HG02610 (cell line): Measurements from ENCODE around the gene TMEM14C.

ENCODE experiments used
- ATAC-seq: cut with Tn5 transposase; IDR thresholded peaks from one replicate; pipeline ENCODE4 v1.9.1; 2021; ENCODE audit warnings: mild to moderate bottlenecking, moderate library complexity; ENCODE audit not compliant: unreplicated experiment

TMEM14C gene

DNA sequence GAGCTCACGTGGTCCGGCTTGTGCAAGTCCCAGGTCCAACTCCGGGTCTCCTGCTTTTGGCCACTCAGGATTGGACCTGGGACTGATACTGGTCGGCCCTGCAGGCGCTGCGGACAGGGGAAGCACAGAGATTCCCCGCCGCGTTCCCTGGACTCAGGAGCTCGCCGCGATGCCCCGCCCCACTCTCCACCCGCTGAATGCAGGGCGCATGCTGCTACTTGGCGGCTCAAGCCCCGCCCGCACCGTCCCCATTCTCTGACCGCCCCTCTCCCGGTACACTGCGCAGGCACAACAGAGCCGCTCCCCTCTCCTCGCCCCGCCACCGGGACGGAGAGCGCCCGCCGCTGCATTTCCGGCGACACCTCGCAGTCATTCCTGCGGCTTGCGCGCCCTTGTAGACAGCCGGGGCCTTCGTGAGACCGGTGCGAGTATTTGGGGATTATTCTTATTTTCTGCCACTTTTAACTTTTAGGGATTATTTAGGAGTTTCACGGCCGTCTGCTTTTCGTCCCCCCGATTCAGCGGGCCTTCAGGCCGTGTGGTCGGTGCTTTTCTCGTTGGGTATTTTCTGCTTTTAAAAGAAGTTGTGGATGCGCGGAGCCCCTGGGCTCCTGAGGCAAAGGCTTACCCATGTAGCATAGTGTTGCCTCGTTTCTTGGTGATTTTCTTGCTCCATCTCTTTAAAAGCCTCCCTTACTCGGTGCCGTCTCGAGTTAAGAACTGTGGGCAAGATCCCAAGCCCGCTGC lies at the start of gene TMEM14C:
Gene TMEM14C, plus strand, starts transcription at position 251 of the 747 bp plus-strand sequence. CDS start 1,544 bp downstream, outside the sequence.
- peak; percentile 97 for ATAC-seq

DNA sequence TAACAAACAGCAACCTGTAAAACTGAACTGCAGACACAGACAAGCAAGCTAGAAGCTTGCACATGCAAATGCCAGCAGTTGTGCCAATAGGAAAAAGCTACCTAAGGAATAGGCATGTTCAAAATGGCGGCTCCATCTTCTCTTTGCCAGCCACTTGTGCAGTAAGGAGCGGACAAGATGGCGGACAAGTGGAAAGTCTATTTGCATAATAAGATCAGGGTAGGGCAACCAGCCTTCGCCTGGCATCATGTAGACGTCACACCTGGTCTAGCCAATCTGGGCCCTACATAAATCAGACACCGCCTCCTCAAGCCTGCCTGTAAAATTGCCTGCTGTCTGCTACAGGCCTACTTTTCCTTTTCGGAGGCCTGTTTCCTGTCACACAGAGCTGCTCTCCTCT lies 46.5 kb upstream of the TMEM14C start:
- ATAC-seq = no peak

DNA sequence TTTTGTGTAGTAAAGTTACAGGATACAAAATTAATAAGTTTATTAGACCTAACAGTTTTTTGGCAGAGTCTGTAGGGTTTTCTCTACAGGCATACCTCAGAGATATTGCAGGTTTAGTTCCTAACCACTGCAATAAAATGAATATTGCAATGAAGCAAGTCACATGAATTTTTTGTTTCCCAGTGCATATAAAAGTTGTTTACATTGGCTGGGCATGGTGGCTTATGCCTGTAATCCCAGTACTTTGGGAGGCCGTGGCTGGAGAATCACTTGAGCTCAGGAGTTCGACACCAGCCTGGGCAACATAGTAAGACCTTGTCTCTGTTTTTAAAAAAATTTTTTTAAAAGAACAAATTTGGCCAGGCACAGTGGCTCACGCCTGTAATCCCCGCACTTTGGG lies 44.4 kb upstream of the TMEM14C start:
- ATAC-seq = no peak

DNA sequence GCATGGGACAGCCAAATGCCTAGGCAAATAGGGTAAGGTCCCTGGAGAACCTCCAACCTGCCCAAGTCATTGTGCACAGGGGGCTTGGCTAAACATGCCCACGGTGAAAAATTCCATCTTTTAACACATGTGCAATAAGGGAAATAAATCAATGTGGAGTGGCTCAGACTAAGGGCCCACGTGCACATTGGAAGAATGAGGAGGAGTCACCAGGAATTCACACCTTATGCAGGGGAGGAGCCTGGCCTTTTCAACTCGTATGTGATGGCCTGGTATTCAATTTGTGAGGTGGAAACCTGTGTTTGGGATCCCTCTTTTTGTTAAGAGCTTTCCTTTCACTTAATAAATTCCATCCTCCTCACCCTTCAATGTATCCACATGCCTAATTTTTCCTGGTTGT lies 41.1 kb upstream of the TMEM14C start:
- ATAC-seq = no peak

DNA sequence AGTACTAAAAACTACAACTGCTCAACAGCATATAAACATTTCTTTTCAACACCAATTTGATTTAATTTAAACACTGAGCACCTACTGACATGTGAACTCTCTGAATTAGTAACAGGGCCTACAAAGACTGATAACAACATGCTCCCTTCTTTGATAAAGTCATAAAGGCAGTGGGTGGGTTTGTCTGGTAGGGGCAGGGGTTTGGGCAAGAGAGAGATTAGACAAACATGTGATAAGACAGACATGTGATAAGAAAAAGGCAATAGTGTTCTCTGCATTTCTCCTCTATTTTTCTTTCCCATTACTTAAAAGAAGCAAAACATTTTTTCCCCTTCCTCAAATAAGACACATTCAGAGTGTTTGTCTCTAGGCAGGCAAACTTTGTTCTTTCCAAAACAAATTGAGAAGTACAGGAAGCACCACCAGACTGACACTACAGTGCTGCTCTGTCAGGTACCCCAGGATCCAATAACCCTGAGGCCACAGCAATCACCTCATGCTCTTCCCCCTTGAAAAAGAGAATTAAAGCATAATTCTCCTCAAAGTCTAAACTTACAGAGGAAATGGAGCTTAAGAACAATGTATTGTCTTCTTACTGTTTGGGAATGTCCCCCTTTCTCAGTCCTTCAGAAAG lies 40.4 kb upstream of the TMEM14C start:
- ATAC-seq = no peak

DNA sequence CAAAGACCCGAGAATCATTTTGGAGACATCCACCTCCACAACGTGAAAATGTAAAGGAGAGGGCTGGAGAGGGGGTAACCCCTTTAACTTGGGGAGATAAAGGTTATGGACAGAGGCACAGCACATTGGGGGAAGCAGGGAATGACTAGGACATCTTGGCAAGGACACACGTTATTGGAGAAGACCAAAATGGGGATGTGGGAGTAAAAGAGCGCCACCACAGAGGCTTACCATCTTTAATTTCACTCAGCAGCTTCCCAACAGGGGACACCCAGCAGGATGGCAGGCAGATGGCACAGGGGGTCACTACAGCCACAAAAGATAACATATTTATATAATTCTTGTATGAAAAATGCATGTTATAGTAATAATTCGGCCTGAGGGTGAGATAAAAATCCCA lies 38.3 kb upstream of the TMEM14C start:
- ATAC-seq = no peak

DNA sequence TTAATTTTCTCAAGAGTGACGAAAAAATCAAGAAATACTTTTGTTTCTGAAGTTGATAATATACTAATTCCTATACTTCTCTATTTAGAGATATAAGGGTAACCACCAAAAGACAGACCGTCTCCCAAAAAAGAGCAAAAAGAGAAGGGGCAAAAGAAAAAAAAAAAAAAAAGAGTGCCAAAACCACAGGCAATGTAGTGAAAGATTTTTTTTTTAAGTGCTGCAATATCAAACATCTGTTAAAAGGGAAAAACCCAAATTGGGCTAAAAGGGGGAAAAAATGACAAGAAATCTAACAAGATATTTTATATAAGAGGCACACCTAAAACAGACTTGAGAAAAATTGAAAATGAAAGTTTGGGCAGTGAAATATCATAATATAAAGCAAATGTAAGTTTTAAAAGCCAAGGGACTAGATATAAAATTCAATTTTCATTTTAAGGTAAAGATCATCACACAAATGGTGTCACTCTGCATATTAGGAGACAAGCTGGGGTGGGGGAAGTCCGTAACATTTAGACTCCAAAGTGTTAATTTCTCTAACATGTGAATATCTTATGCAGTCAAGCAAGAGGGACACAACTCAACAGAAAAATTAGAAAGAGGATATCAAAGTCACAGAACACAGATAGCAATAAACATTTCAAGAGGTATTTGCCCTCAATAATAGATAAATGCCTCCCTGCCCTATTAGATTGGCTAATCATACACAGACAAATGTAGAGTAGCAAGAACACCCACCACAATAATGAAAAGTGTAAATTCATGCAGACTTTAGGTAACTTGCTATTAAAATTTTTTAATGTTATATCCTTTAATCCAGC lies 37.6 kb upstream of the TMEM14C start:
- ATAC-seq = no peak

DNA sequence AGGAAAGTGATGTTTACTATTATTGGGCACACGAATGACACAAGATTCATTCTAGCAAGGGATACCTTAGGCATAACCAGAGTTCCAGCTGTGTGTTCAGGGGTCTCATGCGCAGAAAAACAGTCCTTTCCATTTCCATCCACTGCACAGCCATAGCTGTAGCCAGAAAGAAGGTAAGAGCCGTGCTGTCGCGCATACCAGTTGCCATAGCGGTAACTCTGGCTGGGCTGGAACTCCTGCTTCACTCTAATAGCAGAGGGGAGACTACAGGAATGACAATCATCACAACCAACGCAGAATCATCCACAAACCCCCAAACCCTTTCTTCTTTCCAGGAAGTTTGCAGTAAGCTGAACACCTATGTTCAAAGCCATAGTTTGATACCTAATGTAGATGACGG lies 36.0 kb upstream of the TMEM14C start:
- ATAC-seq = no peak

DNA sequence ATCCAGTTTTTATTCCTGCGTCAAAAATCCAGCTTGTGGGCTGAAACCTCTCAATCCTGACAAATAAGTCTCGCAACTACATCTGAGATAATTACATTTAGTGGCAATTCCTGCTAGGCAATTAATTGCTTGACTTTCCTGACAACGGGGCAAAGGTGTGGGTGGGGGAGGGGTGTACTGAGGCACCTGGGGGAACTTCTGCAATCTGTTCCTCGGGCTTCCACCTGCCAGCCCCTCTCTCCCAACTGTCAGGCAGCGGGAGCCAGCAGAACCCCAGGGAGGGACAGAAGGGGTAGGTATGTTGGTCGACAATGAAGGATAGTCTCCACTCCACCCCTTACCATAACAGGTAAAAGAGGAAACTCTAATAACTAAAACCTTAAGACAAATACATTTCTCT lies 35.3 kb upstream of the TMEM14C start:
- ATAC-seq = no peak

DNA sequence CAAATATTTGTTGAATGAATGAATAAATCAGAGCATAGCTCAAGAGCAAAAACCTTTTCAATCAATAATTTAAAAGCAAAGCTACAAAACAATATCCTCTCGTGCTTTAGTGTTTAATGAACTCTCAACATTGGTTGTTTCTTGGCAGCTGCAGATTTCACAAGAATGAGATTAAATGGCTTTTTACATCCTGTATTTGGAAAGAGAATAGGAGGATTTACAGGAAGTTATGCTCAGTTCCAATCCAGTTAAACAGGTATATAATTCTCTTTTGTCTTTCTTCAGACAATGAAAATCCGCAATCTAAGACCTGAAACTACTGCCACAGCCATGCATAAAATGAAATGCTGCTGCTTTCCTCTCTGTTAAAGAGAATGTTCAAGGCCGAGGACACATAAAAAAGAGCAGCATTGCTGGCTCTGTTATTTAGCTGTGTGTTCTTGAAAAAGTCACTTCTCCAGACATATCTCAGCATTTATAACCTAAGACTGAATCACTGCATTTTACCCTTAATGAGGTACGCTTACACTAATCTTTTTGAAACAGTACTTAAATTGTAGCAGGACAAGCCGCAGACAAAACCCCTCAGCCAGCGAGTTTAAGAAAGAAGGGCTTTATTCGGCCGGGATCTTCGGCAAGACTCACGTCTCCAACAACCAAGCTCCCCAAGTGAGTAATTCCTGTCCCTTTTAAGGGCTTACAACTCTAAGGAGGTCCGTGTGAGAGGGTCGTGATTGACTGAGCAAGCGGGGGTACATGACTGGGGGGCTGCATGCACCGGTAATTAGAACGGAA lies 32.0 kb upstream of the TMEM14C start:
- ATAC-seq = no peak

DNA sequence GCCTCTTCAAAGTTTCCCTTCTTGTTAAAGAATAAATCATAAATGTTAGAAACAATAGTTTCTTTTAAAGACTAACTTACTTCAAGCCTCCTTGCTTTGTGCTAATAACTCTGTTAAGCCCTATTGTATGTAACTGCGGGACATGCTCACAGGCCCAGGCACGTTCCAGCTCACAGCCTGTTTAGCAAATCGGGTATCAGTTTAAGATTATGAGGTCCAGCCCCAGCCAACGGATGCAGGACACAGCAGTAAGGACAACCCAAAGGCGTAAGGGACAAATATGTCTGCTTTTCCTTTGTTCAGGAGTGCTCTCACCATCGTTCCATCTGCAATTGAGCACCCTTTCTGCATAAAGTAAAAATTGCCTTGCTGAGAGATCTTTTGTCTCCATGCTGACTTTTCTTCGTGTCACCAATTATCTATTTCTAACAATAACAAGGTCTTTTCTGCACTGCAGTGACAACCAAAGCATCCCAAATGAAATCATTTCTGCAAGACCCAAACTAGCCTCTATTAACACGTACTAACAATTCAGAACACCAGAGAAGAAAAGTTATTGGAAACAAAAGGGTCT lies 29.8 kb upstream of the TMEM14C start:
- ATAC-seq = no peak

DNA sequence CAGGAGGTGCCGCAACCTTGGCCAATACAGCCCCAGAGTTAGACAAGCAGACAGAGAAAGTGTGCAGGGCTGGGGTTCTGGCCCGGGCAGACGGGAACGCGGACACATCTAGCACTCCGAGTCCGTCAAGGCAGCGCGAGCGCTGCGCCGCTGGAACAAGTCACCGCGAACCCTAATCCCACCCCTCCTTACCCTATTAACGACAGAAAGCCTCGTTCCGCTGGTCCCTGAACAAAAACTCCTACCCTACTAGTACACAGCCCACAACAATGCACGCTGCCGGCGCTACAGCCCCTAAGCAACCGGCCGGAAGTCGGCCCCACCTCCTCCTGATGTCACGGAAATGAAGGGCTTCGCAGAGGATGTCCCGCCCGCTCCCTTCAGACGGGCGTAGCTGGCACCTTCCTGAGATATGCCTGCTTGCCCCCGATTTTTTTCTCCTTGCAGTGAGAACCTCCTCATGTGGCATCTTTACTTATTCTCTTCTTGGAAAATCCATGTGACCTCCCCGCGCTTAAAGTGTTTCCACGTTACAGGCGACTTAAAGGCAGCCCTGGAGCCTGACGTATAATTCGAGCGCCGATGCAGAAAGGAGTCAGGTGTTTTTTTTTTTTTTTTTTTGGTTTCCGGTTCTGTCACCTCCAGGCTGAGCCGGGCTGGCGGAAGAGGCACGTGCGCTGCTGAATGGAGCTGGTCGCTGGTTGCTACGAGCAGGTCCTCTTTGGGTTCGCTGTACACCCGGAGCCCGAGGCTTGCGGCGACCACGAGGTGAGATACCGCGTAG lies 28.4 kb upstream of the TMEM14C start, which contains the start of the genes C6orf52 and PAK1IP1:
Gene C6orf52, minus strand, starts transcription at position 315 of the 784 bp plus-strand sequence. CDS start 7,066 bp downstream, outside the sequence.
Gene PAK1IP1, plus strand, starts transcription at position 671 of the 784 bp plus-strand sequence. Its CDS starts 14 bp downstream, at position 685.
- peak; percentile 99 for ATAC-seq

DNA sequence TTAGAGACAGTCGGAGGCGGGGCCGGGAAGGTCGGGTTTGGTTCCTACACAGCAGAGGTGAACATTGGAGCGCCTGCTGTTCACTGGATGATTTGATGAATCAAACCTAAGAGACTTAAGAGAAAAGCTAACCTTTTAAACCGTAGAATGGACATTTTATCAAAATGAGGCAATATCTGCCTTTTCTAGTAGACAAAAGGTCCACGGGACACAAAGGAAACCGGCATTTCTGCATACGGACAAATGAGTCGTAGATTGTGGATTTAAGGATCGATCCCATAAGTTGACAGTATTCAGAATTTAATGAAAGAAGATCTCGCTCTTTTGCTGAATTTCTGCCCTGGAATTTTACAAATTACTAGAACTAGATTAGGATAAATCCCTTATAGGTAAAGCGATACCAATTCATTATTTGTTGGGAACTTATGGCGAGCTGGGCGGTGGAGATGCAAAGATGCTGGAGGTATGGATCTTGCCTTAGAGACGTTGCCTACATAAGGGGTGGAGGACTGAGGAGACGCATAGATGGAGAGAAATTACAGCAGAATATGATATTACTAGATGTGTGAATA lies 27.7 kb upstream of the TMEM14C start:
- ATAC-seq = no peak

DNA sequence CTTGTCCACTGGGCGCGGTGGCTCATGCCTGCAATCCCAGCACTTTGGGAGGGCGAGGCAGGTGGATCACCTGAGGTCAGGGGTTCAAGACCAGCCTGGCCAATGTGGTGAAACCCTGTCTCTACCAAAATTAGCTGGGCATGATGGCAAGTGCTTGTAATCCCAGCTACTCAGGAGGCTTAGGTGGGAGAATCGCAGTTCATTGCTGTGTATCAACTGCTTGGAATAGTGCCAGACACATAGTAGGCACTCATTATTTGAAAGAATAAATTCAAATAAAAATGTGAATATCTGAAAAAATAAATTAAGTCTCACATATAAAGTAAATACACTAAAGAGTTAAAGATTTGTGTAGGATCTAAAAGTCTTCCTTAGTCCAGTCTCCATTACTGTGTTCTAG lies 26.2 kb upstream of the TMEM14C start:
- ATAC-seq = no peak

DNA sequence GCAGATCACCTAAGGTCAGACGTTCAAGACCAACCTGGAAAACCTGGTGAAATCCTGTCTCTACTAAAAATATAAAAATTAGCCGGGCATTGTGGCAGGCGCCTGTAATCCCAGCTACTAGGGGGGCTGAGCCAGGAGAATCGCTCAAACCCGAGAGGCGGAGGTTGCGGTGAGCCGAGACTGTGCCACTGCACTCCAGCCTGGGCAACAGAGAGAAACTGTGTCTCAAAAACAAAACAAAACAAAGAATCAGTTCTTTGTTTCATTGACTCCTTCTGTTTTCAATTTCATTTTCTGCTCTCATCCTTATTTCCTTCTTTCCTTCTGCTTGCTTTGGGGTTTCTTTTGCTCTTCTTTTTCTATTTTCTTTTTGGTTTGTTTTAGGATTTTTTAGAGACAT lies 8.9 kb upstream of the TMEM14C start:
- no peak for ATAC-seq

DNA sequence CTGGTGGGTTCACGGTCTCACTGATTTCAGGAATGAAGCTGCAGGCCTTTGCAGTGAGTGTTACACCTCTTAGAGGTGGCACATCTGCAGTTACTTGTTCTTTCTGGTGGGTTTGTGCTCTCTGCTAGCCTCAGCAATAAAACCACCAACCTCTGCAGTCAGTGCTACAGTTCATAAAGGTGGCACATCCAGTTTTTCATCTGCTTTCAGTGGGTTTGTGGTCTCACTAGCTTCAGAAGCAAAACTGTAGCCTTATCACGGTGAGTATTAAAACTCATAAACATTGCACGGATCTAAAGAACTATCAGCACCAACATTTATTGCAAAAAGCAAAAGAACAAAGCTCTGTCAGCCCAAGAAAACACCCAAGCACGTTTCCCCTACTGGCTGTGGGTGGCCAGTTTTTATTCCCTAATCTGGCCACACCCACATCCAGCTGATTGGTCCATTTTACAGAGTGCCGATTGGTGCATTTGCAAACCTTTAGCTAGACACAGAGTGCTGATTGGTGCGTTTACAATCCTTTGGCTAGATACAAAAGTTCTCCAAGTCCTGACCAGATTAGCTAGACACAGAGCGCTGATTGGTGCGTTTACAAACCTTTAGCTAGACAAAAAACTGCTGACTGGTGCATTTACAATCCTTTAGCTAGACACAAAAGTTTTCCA lies 3.4 kb upstream of the TMEM14C start:
- ATAC-seq = no peak

DNA sequence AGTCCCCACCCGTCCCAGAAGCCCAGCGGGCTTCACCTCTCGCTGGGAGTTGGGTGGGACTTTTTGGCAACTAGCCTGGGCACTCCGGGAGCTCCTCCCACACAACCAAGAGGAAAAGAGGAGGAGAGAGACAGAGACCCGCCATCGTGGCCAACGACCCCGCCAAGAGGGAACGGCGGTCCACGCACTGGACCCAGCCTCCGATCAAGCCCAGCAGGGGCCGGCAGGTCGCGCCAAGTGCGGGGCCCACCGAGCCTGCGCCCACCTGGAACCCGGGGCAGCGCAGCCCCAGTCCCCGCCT lies 3.0 kb upstream of the TMEM14C start:
- no peak for ATAC-seq

DNA sequence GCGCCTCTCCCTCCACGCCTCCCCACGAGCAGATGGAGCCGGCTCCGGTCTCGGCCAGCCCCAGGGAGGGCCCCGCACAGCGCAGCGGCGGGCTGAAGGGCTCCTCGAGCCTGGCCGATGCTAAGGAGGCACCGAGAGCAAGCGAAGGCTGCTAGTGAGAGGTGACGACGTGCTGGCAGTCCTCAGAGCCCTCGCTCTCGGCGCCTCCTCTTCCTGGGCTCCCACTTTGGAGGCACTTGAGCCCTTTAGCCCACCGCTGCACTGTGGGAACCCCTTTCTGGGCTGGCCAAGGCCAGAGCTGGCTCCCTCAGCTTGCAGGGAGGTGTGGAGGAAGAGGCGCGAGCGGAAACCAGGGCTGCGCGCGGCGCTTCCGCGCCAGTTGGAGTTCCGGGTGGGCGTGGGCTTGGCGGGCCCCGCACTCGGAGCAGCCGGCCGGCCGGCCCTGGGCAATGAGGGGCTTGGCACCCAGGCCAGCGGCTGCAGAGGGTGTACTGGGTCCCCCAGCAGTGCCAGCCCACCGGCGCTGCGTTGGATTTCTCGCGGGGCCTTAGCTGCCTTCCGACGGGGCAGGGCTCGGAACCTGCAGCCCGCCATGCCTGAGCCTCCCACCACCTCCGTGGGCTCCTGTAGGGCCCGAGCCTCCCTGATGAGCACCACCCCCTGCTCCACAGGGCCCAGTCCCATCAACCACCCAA lies 2.5 kb upstream of the TMEM14C start:
- peak; percentile 33 for ATAC-seq
